Transverse colon (tissue), 4 donors: ENCODE measurements around the gene DNAJB8. TPM values are rescaled to one million over a fixed set of nuclear protein-coding genes. Genes with fewer than 3 reads are reported as not detected.

Experiments used
- DNase-seq: peaks from one replicate; pipeline ENCODE4 v3.0.0-alpha.2; 2019
- H3K27ac ChIP-seq, 4 donors: fragments of 200-600 bp; sonication (generic); 2 replicates each; pipeline ENCODE4 v1.5.1; 2016 to 2018; ENCODE audit warnings: inconsistent platforms in 4 of 4
- H3K27me3 ChIP-seq: fragments of 200-600 bp; sonication (generic); 2 replicates; pipeline ENCODE4 v1.5.1; 2017; ENCODE audit warnings: inconsistent platforms
- H3K36me3 ChIP-seq, 4 donors: fragments of 200-600 bp; sonication (generic); 2 replicates each; pipeline ENCODE4 v1.5.1; 2017 to 2019; ENCODE audit warnings: inconsistent platforms in 4 of 4
- H3K4me1 ChIP-seq, 4 donors: fragments of 200-600 bp; sonication (generic); 2 replicates each; pipeline ENCODE4 v1.5.1; 2017 to 2020; ENCODE audit warnings: inconsistent platforms in 4 of 4
- H3K4me3 ChIP-seq, 4 donors: fragments of 200-600 bp; sonication (generic); 1 replicate in 1 of 4; 2 replicates in 3 of 4; pipeline versions ENCODE4 v1.5.1 to v1.6.1; 2017 to 2019; ENCODE audit warnings: inconsistent platforms in 4 of 4
- H3K9me3 ChIP-seq, 2 donors: fragments of 200-600 bp; sonication (generic); 2 replicates each; pipeline ENCODE4 v1.5.1; 2017 to 2019; ENCODE audit warnings: inconsistent platforms in 2 of 2
- CTCF ChIP-seq, 5 experiments: fragments of 200-600 bp in 3 of 5; fragments of 450-650 bp in 2 of 5; sonication (generic) in 3 of 5; IDR thresholded peaks; 1 replicate in 2 of 5; 2 replicates in 3 of 5; pipeline ENCODE4 v1.5.1; 2016 to 2017; ENCODE audit warnings: antibody characterized with exemption in 5 of 5, inconsistent platforms in 3 of 5, mild to moderate bottlenecking in 2 of 5, moderate library complexity in 1 of 5
- EP300 ChIP-seq: sonication (generic); formaldehyde crosslinking; IDR thresholded peaks from one replicate; pipeline ENCODE4 v1.6.1; 2017; ENCODE audit warnings: antibody characterized with exemption, low read depth
- POLR2A ChIP-seq: fragments of 450-650 bp; IDR thresholded peaks from one replicate; pipeline ENCODE4 v1.6.1; 2016; ENCODE audit warnings: antibody characterized with exemption, mild to moderate bottlenecking, moderate library complexity
- POLR2AphosphoS5 ChIP-seq, 3 donors: sonication (generic); formaldehyde crosslinking; IDR thresholded peaks; one replicate each; pipeline ENCODE4 v1.6.1; 2016; ENCODE audit warnings: antibody characterized with exemption in 3 of 3
- WGBS, 2 donors: methylation state at CpG; one replicate each; pipeline ENCODE4 v1.1.5; 2018; ENCODE audit warnings: low coverage in 1 of 2; 5-methylcytosine and 5-hydroxymethylcytosine counted together
- in situ Hi-C, 4 donors: fragments of 200-750 bp; cut with MboI; loops; one replicate each; pipeline versions ENCODE4 v1.15.0 to v1.15.1; 2017; ENCODE audit warnings: low sequenced_read_pairs in 3 of 4, low pct_ligation_motif_present in 1 of 4, low pct_unique_long_range_greater_than_20kb in 1 of 4
- intact Hi-C: fragments of 100-400 bp; cut with DNase I; formaldehyde crosslinking; loops from one replicate; pipeline ENCODE4 v1.15.1; 2023; ENCODE audit warnings: low total_unique reads
- total RNA-seq, 4 donors: library from RNA; depleted of rRNA; stranded (reverse); fragments of >200 nt; gene quantifications; one replicate each; pipeline ENCODE4 v1.1.0, GENCODE V29; 2016

DNAJB8 gene
- total RNA-seq, 4 donors from 2014 or later: not detected

- no peaks in the 10 kb centered on the region for H3K36me3 ChIP-seq
- DNase-seq: no peak
- WGBS, 2 donors: 87% methylated on average over 12 of the region's 19 CpGs; no CpG with 5 or more reads in 1 of the 2 donors
- H3K27ac ChIP-seq: no peak overlapping the region
- no peaks in the 10 kb centered on the region for H3K27me3 ChIP-seq
- no peak overlapping the region for H3K4me3 ChIP-seq
- H3K4me1 ChIP-seq: no peaks in the 10 kb centered on the region
- no peak for TF ChIP-seq CTCF (IDR thresholded peaks at IDR 0.05)
- TF ChIP-seq POLR2A: no peak
- TF ChIP-seq POLR2AphosphoS5 (IDR thresholded peaks at IDR 0.05): no peak
- TF ChIP-seq EP300: no peak
- in situ Hi-C loops: no loop called here
- H3K9me3 ChIP-seq: no peaks in the 10 kb centered on the region
- intact Hi-C loops: loop anchor here (1.0 kb wide), 1 partner anchor 84 kb away; no protein-coding TSS in a partner anchor
Observed at GRCh38 chr3:128415773-128416577, 50.7 kb downstream of the DNAJB8 start.

- H3K36me3 ChIP-seq: no peaks in the 10 kb centered on the region
- DNase-seq: no peak
- in situ Hi-C loops: no loop called here
- no peak for TF ChIP-seq POLR2AphosphoS5 (IDR thresholded peaks at IDR 0.05)
- TF ChIP-seq POLR2A: no peak
- TF ChIP-seq EP300: no peak
- TF ChIP-seq CTCF (IDR thresholded peaks at IDR 0.05): no peak
- WGBS, 2 donors: 80 to 87% methylated on average over 3 to 16 of the region's 16 CpGs
- H3K4me1 ChIP-seq: no peaks in the 10 kb centered on the region
- intact Hi-C loops: loop anchor here (1.0 kb wide), 1 partner anchor 83 kb away; no protein-coding TSS in a partner anchor
- no peaks in the 10 kb centered on the region for H3K27me3 ChIP-seq
- no peak overlapping the region for H3K4me3 ChIP-seq
- H3K27ac ChIP-seq: no peak overlapping the region
- no peaks in the 10 kb centered on the region for H3K9me3 ChIP-seq
Observed at GRCh38 chr3:128415200-128415772, 51.4 kb downstream of the DNAJB8 start.

GRCh38 chr3:128413413-128414205, 53.1 kb downstream of the DNAJB8 start:
- in situ Hi-C loops: no loop called here

More at GRCh38 chr3:128413413-128414205, 53.1 kb downstream of the DNAJB8 start:
- H3K36me3 ChIP-seq: no peaks in the 10 kb centered on the region
- TF ChIP-seq POLR2AphosphoS5 (IDR thresholded peaks at IDR 0.05): no peak
- TF ChIP-seq POLR2A: no peak
- no peak for TF ChIP-seq CTCF (IDR thresholded peaks at IDR 0.05)
- no peak for TF ChIP-seq EP300
- DNase-seq: no peak
- H3K9me3 ChIP-seq: no peaks in the 10 kb centered on the region
- H3K4me3 ChIP-seq: no peak overlapping the region
- no peaks in the 10 kb centered on the region for H3K27me3 ChIP-seq
- intact Hi-C loops: no loop called here
- no peaks in the 10 kb centered on the region for H3K4me1 ChIP-seq
- H3K27ac ChIP-seq: no peak overlapping the region
- WGBS, 2 donors: 87% methylated on average over 19 of the region's 24 CpGs; no CpG with 5 or more reads in 1 of the 2 donors
